HepG2 (cell line): ENCODE results near the gene MYO5A.

Source experiments
- MTA1 ChIP-seq: sonication (generic); formaldehyde crosslinking; IDR thresholded peaks from 2 replicates; pipeline ENCODE4 v1.4.0; 2020; ENCODE audit warnings: missing genetic modification reagents, mild to moderate bottlenecking, borderline replicate concordance
- POLR2A ChIP-seq, 2 experiments: IDR thresholded peaks; 2 replicates each; pipeline ENCODE4 v1.6.1; 2011; ENCODE audit warnings: low read depth in 2 of 2, low read length in 2 of 2, mild to moderate bottlenecking in 1 of 2, moderate library complexity in 1 of 2; ENCODE audit not compliant: insufficient read depth in 1 of 2
- U2AF2 ChIP-seq: fragments of 200-400 bp; formaldehyde crosslinking; IDR thresholded peaks from 2 replicates; pipeline ENCODE4 v1.6.1; 2017; ENCODE audit warnings: low read depth, mild to moderate bottlenecking, low read length
- ZZZ3 ChIP-seq: sonication (generic); formaldehyde crosslinking; IDR thresholded peaks from 2 replicates; pipeline ENCODE4 v1.4.0; 2020; ENCODE audit warnings: missing genetic modification reagents, mild to moderate bottlenecking, borderline replicate concordance
- TF ChIP-seq, protein P1 (sequence below): sonication (generic); formaldehyde crosslinking; IDR thresholded peaks from 2 replicates; pipeline ENCODE4 v1.8.0; 2022; ENCODE audit warnings: mild to moderate bottlenecking, missing genetic modification reagents, borderline replicate concordance
- TF ChIP-seq, protein P2 (sequence below): sonication (generic); formaldehyde crosslinking; IDR thresholded peaks from 2 replicates; pipeline ENCODE4 v1.5.0; 2020; ENCODE audit warnings: mild to moderate bottlenecking, missing genetic modification reagents, moderate library complexity
- TF ChIP-seq, protein P3 (sequence below): sonication (generic); formaldehyde crosslinking; conservative IDR thresholded peaks from 2 replicates; pipeline ENCODE4 v1.8.0; 2022; ENCODE audit warnings: missing genetic modification reagents
- TF ChIP-seq, protein P4 (sequence below): sonication (generic); formaldehyde crosslinking; IDR thresholded peaks from 2 replicates; pipeline ENCODE4 v1.8.1; 2023; ENCODE audit warnings: missing genetic modification reagents, inconsistent platforms, borderline replicate concordance

DNA sequence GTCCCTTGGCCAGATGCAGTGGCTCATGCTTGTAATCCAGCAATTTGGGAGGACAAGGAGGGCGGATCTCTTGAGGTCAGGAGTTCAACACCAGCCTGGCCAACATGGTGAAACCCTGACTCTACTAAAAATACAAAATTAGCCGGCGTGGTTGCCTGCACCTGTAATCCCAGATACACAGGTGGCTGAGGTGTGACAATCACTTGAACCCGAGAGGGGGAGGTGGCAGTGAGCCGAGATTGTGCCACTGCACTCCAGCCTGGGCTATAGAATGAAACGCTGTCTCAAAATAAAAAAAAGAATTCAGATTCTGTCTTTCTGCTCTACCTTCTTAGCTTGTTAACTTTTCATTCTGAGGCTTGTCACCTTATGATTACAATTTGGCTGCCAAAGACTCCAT is 22.1 kb downstream of the MYO5A start:
- no peak for TF ChIP-seq U2AF2
- TF ChIP-seq, protein P1, sequence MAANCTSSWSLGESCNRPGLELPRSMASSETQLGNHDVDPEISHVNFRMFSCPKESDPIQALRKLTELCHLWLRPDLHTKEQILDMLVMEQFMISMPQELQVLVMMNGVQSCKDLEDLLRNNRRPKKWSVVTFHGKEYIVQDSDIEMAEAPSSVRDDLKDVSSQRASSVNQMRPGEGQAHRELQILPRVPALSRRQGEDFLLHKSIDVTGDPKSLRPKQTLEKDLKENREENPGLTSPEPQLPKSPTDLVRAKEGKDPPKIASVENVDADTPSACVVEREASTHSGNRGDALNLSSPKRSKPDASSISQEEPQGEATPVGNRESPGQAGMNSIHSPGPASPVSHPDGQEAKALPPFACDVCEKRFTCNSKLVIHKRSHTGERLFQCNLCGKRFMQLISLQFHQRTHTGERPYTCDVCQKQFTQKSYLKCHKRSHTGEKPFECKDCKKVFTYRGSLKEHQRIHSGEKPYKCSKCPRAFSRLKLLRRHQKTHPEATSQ (CRISPR knock-in tag): no peak
- TF ChIP-seq, protein P2, sequence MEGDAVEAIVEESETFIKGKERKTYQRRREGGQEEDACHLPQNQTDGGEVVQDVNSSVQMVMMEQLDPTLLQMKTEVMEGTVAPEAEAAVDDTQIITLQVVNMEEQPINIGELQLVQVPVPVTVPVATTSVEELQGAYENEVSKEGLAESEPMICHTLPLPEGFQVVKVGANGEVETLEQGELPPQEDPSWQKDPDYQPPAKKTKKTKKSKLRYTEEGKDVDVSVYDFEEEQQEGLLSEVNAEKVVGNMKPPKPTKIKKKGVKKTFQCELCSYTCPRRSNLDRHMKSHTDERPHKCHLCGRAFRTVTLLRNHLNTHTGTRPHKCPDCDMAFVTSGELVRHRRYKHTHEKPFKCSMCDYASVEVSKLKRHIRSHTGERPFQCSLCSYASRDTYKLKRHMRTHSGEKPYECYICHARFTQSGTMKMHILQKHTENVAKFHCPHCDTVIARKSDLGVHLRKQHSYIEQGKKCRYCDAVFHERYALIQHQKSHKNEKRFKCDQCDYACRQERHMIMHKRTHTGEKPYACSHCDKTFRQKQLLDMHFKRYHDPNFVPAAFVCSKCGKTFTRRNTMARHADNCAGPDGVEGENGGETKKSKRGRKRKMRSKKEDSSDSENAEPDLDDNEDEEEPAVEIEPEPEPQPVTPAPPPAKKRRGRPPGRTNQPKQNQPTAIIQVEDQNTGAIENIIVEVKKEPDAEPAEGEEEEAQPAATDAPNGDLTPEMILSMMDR (CRISPR knock-in tag): no peak
- TF ChIP-seq, protein P3, sequence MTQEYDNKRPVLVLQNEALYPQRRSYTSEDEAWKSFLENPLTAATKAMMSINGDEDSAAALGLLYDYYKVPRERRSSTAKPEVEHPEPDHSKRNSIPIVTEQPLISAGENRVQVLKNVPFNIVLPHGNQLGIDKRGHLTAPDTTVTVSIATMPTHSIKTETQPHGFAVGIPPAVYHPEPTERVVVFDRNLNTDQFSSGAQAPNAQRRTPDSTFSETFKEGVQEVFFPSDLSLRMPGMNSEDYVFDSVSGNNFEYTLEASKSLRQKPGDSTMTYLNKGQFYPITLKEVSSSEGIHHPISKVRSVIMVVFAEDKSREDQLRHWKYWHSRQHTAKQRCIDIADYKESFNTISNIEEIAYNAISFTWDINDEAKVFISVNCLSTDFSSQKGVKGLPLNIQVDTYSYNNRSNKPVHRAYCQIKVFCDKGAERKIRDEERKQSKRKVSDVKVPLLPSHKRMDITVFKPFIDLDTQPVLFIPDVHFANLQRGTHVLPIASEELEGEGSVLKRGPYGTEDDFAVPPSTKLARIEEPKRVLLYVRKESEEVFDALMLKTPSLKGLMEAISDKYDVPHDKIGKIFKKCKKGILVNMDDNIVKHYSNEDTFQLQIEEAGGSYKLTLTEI (CRISPR knock-in tag): no peak
- TF ChIP-seq ZZZ3 (CRISPR knock-in tag): no peak
- TF ChIP-seq POLR2A (IDR thresholded peaks at IDR 0.05; ENCODE audit: insufficient read depth in 1 of 2, low read depth in 2 of 2, low read length in 2 of 2): no peak
- TF ChIP-seq, protein P4, sequence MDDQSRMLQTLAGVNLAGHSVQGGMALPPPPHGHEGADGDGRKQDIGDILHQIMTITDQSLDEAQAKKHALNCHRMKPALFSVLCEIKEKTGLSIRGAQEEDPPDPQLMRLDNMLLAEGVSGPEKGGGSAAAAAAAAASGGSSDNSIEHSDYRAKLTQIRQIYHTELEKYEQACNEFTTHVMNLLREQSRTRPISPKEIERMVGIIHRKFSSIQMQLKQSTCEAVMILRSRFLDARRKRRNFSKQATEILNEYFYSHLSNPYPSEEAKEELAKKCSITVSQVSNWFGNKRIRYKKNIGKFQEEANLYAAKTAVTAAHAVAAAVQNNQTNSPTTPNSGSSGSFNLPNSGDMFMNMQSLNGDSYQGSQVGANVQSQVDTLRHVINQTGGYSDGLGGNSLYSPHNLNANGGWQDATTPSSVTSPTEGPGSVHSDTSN (CRISPR knock-in tag): no peak
- TF ChIP-seq MTA1: no peak
